ENCODE data around the gene OR51V1. TPM values are rescaled to one million over a fixed set of nuclear protein-coding genes. Genes with fewer than 3 reads are reported as not detected.
"Not testable (repeated sequence)": the region's sequence is repeated elsewhere in the genome, so short reads cannot be mapped to it uniquely, and the experiment has no call there.

Gene OR51V1
- not detected for total RNA-seq
- long read RNA-seq: 0 reads

- no peak for DNase-seq (ENCODE audit: missing footprints)
- no peak for ATAC-seq
- intact Hi-C loops (cut with DNase I): loop anchor here (5.0 kb wide), 2 partner anchors 167 to 182 kb away; partner anchors contain the start of gene OR51M1
Observed at GRCh38 chr11:5200582-5200981, at the start of gene OR51V1. OR51V1 (minus strand) TSS chr11:5200682; CDS start chr11:5200682, 0 bp downstream.

DNA sequence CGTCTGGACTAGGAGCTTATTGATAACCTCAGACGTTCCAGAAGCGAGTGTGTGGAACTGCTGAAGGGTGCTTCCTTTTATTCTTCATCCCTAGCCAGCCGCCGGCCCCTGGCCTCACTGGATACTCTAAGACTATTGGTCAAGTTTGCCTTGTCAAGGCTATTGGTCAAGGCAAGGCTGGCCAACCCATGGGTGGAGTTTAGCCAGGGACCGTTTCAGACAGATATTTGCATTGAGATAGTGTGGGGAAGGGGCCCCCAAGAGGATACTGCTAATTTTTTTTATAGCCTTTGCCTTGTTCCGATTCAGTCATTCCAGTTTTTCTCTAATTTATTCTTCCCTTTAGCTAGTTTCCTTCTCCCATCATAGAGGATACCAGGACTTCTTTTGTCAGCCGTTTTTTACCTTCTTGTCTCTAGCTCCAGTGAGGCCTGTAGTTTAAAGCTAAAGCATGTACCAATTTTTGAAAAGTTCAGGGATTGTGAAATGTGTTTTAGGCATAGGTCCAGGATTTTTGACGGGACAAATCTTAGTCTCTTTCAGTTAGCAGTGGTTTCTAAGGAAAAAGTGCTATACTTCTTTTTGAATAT is 49.4 kb upstream of the OR51V1 start, which contains the start of gene HBG1:
HBG1 (minus strand) TSS at position 51 of the 590 bp plus-strand sequence. CDS start 53 bp downstream, outside the sequence.
- DNase-seq (ENCODE audit: missing footprints); ATAC-seq; intact Hi-C loops (cut with DNase I): not testable (repeated sequence)

- intact Hi-C loops (cut with DNase I); ATAC-seq; DNase-seq (ENCODE audit: missing footprints): not testable (repeated sequence)
Observed at GRCh38 chr11:5248498-5248897, 48.0 kb upstream of the OR51V1 start.

- DNase-seq (ENCODE audit: missing footprints) (no peak), ATAC-seq (no peak)
- intact Hi-C loops (cut with DNase I): no loop called here
Observed at GRCh38 chr11:5247472-5248192, 47.1 kb upstream of the OR51V1 start.

GRCh38 chr11:5246772-5247471 is 46.4 kb upstream of the OR51V1 start:
- no peak for ATAC-seq
- DNase-seq (ENCODE audit: missing footprints): no peak
- intact Hi-C loops (cut with DNase I): no loop called here

GRCh38 chr11:5245155-5245554 is 44.7 kb upstream of the OR51V1 start:
- ATAC-seq (no peak), DNase-seq (ENCODE audit: missing footprints) (no peak)
- intact Hi-C loops (cut with DNase I): no loop called here

GRCh38 chr11:5243816-5244180 is 43.3 kb upstream of the OR51V1 start:
- DNase-seq (ENCODE audit: missing footprints) (no peak), ATAC-seq (no peak)
- intact Hi-C loops (cut with DNase I): no loop called here

DNA sequence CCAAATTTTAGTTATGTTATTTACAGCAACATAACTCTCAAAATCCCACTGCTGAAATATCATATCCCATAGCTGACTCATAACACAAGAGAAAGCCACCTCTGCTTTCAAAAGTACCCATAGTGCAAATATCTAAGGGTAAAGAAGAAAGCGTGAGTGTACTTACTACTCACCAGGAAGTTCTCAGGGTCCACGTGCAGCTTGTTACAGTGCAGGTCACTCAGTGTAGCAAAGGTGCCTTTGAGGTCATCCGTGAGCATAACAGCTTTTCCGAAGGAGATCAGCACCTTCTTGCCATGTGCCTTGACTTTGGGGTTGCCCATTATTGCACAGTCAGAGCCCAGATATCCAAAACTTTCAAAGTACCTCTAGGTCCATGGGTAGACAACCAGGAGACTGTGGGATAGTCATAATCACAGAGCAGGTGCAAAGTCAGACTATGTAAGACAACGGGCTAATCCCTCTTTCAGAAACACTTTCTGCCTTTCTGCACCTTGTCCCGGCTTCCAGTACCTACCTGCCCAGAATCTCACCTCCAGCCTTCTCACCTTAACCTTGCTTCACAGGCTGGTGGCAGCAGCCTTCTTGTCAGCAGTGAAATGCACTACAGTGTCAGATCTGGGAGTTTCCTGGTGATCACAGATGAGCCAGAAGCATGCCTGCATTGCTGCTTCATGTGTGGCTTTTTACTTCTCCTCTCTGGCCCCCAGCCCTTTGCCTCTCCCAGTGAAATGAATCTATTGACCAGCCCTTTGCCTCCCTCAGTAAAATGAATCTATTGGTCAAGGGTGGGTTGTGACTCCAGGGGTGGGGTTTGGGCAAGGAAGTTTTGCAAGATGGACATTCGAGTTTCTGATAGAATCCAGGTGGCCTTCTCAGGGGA is 42.7 kb upstream of the OR51V1 start:
- ATAC-seq: no peak
- intact Hi-C loops (cut with DNase I): no loop called here

DNA sequence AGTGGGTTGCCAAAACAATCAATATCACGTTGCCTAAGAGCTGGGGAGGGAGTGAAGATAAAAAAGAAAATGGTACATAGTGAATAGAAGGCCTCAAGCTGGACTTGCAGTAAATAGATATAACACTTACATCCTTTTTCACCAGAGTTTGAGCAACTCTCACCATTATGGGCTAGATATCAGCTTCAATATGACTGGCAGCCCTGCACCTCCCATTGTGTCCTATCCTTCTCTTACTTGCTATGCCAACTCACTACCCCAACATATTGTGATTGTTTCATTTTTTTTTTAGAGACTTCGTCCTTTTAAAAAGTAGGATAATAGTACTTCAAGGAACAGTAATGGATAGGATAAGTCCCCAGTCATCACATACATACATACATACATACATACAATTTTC is 41.7 kb upstream of the OR51V1 start:
- no peak for ATAC-seq
- intact Hi-C loops (cut with DNase I): no loop called here
- DNase-seq (ENCODE audit: missing footprints): no peak

More for the DNA sequence above, 42.7 kb upstream of the OR51V1 start:
- no peak for DNase-seq (ENCODE audit: missing footprints)

GRCh38 chr11:5241458-5241857 is 41.0 kb upstream of the OR51V1 start:
- DNase-seq (ENCODE audit: missing footprints) (no peak), ATAC-seq (no peak)
- intact Hi-C loops (cut with DNase I): no loop called here

- no peak for DNase-seq (ENCODE audit: missing footprints)
- ATAC-seq: no peak
- intact Hi-C loops (cut with DNase I): no loop called here
Observed at GRCh38 chr11:5240458-5240857, 40.0 kb upstream of the OR51V1 start.

GRCh38 chr11:5240056-5240455 is 39.6 kb upstream of the OR51V1 start:
- no peak for ATAC-seq
- intact Hi-C loops (cut with DNase I): no loop called here
- no peak for DNase-seq (ENCODE audit: missing footprints)

- DNase-seq (ENCODE audit: missing footprints) (no peak), ATAC-seq (no peak)
- intact Hi-C loops (cut with DNase I): no loop called here
Observed at GRCh38 chr11:5239046-5239445, 38.6 kb upstream of the OR51V1 start.

DNA sequence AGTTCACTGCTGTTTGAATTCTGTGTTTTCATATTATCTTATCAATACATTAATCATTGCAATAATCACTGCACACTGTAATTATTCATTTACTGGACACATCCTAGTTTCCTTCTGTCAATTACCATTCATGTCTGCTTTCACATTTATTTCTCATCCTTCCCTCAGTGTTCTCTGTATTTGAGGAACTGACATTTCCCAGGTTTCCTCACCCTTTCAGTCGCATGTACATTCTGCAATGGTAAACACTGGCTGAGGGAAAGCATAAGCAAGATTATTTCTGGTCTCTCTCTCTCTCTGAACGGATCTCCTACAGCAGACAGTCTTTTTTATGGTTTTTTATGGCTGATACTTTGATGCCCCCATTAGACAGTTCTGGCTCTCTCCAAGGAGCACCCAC is 38.0 kb upstream of the OR51V1 start:
- ATAC-seq: no peak
- DNase-seq (ENCODE audit: missing footprints): no peak
- intact Hi-C loops (cut with DNase I): no loop called here

GRCh38 chr11:5237420-5237819 is 36.9 kb upstream of the OR51V1 start:
- intact Hi-C loops (cut with DNase I): no loop called here
- ATAC-seq (no peak), DNase-seq (ENCODE audit: missing footprints) (no peak)

- intact Hi-C loops (cut with DNase I): no loop called here
- ATAC-seq (no peak), DNase-seq (ENCODE audit: missing footprints) (no peak)
Observed at GRCh38 chr11:5235364-5236095, 35.0 kb upstream of the OR51V1 start.

DNA sequence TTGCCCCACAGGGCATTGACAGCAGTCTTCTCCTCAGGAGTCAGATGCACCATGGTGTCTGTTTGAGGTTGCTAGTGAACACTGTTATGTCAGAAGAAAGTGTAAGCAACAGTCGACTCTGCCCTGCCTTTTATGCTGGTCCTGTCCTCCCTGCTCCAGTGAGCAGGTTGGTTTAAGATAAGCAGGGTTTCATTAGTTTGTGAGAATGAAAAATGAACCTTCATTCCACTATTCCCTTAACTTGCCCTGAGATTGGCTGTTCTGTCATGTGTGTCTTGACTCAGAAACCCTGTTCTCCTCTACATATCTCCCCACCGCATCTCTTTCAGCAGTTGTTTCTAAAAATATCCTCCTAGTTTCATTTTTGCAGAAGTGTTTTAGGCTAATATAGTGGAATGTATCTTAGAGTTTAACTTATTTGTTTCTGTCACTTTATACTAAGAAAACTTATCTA is 33.9 kb upstream of the OR51V1 start, which contains the start of gene HBD:
HBD (minus strand) TSS at position 103 of the 454 bp plus-strand sequence; CDS start at position 53, 50 bp downstream.
- DNase-seq (ENCODE audit: missing footprints): no peak
- intact Hi-C loops (cut with DNase I): no loop called here
- no peak for ATAC-seq

DNA sequence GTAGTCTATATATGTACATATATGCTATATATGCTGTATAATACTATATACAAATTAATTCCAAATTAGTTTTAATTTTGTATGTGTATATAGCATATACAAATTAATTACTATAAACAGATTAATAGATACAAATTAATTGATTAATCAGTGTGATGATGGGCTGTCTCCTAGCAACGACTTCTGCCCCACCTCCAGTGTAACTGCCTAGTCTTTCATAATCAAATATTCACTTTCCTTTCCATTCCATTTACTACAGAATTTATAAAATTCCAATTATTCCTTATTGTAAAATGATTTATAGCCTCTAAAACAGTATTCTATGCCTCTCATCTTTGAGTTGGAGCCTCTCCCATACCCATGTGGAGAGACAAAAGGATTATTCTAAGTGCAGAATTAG is 32.8 kb upstream of the OR51V1 start:
- ATAC-seq (no peak), DNase-seq (ENCODE audit: missing footprints) (no peak)
- intact Hi-C loops (cut with DNase I): no loop called here
